NCI-H146 treated with DMSO at 0.1 percent for 48 hours (cell line): ENCODE measurements around the gene HMX1.

Experiments
- DNase-seq: peaks from one replicate; lab custom pipeline; 2025; ENCODE audit not compliant: unreplicated experiment; lab: John Stamatoyannopoulos, UW

The HMX1 gene

DNA sequence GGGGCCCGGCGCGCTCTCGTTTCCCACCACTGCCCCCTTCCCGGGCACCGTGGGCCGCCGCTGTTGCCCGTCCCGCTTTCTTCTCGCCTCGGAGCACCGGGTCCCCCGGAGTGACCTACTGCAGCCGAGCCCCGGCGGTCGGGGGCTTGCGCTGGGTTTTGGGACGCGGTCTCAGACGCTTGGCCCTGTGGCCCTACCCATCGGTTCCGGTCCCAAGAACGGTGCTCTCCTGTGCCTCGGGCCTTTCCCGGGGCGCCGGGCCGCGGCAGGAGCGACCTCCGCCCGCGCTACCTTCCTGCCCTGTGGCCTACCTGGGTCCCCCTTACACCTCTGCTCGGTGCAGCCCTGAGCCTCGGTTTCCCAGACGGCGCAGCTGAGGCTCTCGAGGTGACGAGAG, 21.6 kb upstream of the HMX1 start:
- DNase-seq = no peak

DNA sequence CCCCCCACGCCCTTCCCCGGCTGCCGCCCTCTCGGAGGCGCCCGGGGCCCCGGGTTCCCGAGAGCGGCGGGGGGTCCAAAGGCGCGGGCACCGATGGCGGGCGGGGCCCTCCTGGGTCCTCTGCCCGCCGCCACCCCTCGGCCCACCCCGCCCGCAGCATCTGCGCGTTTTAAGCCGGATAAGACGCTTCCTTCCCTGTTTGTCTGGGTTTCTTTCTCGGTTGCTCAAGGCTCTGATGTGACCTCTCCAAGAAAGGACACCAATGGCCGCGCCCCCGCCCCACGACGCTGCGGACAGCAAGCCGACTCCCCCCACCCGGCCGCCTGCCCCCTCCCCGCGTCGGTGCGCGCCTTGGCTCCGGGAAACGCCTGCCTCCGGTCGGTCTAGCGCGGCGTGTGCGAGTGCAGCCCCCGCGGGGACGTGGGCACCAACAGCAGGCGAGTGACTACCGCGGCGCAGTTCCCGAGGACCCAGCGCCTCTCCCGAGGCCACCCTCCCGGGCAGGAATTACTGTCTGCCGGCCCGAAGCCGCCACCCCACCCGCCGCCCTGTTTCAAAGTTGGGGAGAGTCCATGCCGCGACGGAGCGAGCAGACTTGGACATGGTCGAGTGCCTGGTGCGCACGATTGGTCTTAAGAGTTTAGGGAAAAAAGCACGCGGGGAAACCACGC, 21.1 kb upstream of the HMX1 start:
- no peak for DNase-seq

DNA sequence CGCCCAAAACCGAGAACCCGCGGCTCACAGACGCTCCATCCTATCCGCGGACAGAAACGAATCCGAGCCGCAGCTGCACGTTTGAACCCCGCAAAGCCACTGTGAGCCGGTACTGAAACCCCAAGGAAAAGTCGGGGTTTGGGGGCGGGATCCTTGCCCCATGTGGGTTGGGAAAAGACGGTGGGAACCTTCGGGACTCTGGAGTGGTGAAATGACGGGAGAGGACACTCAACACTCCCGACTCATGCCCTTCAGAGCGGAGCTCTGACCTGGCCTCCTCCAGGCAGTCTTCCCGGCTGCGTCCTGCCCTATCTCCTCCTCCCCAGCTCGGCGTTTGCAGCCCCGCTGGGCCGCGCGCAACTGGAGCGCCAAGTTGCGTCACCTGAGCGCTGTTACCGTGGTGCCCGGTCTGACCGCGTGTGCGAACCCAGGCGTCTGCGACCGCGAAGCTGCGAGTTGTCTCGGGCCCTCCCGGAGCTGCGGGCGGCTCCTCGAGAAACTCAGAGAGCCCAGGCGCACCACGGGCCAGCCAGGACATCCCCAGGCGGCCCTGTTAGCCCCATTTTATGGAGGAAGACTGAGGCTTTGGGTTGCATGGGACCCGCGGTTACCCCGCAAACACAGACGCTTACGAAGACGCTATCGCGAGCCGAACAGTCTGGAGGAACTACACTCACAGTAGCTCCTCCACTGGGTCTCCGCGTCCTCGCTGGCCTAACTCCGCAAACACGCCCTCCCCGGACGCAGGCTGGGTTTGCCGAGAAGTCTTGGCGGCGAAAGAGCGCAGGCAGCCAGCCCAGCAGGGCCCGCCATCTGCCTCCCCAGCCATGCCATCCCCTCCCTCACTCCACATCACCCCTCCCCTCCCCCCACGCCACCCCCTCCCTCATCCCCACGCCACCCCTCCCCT, 20.3 kb upstream of the HMX1 start:
- no peak for DNase-seq

DNA sequence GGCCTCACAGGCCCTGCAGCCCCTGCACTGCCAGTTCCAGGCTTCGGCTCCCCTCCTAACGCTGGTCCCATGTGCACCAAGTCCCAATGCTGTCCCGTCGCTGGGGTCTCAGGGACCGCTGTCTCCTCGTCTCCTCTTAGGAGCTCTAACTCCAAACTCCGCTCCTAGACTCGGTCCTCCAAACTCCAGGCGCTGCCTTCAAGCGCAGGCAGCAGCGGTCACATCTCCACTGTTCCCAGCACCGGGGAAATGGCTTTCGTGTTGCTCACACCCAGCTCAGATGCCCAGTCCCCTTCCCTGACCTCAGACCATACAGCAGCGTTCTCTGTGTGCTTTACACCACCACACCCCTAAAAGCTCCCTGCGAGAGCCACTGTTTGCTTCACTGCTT, 19.6 kb upstream of the HMX1 start:
- no peak for DNase-seq

DNA sequence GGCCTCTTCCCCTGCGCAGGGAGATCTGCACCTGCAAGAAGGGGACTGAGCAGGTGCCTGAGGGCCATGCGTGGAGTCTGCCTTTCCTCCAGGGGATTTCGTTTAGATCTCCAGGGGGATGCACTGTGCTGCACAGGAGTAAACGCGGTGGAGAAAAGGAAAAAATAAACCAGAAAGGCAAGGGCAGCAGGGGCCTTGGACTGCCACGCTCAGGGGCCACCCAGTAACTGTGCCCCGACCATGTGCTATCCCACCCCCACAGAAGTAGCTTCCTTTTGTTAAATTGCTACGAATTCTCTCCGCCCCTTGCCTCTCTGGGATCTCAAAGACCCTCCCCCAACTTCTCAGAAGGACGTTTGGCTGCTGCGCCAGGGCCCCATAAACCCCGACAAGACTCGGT, 17.2 kb upstream of the HMX1 start:
- DNase-seq = no peak

DNA sequence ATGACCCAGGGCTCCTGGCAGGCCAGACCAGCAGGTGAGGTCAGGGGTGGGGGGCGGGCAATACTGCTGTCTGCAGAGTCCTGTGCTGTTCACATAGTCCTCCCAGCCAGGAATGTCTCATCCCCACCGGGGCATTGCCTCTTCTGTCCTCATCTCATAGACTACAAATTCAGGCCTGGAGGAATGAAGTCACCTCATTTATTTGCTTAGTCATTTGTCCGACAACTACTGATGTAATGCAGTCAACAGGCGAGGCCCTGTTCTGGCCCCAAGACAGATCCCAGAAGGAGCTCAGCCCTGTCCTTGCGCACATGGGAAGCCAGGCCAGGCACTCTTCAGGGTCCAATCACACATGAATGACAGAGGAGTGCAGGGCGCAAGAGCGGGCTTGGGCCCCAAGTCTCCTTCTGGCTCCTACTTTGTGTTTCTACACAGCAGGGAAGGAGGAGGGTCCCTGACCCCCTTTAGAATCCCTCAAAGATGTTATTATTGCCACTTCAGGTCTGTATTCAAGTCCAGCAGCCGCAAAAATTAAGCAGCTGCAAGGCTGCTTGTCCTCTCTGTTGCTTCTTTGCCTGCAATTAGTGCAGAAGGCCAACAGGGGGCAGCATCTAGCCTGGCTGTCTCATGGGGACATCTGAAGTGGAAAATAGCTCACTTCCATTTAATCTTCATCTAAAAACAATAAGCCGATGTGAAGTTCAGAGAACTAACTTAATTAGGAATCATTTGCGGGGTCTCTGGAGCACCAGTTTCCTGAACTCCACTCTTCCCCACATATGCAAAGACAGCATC, 15.2 kb upstream of the HMX1 start:
- no peak for DNase-seq

DNA sequence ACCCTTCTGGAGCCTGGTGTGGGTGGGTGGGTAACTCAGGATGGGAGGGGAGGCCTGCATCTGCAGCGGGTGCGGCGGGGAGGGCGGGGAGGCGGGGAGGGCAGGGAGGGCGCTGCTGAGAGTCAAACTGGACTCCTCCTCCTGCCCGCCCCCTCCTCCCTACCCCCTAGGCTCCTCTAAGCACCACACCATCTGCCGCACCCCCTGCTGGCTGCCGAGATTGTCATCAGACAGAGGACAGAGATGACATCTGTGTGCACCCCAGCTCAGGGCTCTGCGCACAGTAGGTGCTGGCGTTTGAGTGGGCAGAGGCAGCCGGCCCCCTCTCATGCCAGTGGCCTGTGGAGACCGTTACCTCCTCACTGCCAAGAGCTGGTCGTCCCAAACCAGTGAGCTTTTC, 10.6 kb upstream of the HMX1 start:
- no peak for DNase-seq

DNA sequence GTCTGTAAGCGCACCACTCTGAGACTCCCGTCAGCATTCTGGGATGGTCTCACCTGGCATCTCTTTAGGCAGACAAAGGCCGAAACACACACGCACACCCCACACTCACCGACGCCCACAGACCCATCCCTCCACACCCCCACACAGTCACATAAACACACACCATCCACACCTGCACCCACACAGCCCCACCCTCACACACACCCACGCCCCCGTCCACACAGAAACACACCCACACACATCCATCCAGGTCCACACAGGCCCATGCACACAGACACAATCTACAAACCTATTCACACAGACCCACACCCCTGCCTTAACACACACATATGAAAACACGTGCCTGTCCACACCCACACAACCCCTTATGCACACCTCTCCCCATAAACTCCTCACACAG, 9.2 kb upstream of the HMX1 start:
- DNase-seq = no peak

DNA sequence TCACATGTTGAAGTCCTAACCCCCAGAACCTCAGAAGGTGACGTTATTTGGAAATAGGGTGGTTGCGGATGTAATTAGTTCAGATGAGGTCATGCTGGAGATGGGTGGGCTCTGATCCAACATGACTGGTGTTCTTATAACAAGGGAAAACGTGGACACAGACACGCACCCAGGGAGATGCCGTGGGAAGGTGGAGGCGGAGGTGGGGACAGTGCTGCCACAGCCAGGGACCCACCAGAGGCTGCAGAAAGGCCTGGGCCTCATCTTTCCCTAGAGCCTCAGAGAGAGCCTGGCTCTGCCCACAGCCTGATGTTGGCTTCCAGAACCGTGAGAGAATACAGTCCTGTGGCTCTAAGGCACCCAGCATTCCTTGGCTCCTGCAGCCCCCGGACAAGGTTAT, 7.9 kb upstream of the HMX1 start:
- no peak for DNase-seq

DNA sequence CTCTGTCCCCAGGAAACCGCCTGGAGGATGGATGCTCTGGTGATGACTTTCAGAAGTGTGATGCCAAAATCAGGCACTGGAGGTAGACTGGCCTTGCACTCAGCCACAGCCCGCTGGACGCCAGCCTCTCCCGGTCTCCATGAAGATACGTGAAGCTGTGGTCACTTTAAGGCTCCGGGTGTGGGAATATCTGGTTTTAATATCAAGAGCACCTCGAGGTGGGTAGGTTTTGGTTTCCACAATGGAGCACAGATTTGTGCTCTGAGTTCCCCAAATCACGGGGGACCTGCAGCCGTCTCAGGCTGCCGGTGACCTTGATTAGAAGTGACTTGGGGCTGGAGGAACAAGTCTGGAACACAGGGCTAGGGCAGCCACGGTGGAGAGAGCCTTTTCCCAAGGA, 6.8 kb upstream of the HMX1 start:
- no peak for DNase-seq

DNA sequence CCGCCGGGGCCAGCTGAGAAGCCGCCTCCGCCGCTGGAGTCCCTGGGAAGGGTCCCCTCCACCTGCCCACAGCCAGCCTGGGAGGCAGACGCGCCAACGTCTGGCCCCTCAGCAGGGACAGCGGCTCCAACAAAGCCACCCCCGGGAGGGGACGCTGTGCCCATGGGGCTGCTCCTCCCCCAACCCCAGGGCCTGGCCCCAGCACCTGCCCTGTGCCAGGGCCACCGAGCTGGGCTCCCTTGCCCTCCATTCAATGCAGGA, 6.1 kb upstream of the HMX1 start:
- DNase-seq = no peak

DNA sequence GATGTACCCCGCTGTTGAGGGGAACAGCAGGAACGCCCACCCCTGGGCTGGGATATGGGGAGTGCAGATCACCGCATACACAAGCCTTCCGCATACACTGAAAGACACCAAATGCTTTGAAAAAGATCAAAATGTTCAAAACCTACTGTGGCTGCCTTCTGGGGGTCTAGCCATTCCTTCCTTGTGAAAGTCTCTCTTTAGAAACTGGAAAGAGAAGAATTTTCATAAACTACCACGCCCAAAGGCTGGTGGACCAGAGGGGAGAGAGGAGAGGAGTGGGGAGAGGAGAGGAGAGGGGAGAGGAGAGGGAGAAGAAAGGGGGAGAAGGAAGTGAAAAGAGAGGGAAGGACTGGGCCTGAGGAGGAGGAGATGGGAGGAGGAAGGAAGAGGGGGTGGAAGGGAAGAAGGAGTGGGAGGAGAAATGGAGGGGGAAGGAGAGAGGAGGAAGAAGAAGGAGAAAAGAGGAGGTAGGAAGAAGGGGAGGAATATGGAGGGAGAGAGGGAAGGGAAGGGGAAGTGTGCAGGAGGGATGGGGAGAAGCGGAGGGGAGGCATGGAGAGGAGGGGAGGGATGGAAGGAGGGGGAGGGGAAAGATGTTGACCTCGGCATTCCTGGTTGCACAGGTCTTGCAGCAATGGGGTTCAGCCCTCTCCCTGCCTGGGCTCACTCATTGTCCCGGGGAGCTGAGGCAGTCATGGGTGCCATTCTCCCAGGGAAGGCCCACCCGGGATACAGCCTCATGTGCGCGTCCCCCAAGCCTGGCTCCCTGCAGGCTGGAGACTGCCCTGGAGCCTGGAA, 5.5 kb upstream of the HMX1 start:
- no peak for DNase-seq

DNA sequence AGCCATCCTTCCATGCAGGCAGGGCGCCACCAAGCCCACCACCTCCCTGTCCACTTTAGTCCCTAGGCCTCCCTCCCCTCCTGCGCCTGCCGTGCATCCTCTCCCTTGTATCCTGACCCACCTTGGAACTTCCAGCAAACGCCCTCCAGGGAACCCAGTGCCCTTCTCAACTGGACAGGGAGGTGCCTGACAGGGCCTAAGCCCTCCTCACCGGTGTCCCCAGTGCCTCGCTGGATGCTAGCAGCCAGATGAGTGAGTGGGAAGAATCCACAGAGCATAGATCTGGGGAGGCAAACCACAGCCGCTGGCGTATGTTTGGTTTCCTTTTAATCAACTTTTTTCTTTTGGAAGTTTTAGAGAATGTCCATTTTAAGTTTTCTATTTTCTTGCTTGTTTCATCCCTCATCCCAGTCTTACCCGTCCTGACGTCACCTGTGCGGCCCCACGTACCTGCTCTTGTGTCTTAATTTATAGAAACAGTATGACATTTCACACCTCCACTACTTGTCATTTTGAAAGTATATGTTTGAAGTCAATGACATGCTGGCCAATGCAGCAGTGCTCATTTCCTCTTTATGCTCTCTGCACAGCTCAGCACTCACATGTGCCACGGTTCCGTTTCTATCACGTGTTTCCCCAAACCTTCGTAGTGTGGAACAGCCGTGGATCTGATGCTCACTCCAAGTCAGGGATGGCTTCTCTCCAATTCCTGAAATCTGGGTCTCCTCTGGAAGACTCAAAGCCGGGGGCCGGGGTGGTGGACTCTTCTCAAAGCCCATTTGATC, 3.4 kb upstream of the HMX1 start:
- no peak for DNase-seq

DNA sequence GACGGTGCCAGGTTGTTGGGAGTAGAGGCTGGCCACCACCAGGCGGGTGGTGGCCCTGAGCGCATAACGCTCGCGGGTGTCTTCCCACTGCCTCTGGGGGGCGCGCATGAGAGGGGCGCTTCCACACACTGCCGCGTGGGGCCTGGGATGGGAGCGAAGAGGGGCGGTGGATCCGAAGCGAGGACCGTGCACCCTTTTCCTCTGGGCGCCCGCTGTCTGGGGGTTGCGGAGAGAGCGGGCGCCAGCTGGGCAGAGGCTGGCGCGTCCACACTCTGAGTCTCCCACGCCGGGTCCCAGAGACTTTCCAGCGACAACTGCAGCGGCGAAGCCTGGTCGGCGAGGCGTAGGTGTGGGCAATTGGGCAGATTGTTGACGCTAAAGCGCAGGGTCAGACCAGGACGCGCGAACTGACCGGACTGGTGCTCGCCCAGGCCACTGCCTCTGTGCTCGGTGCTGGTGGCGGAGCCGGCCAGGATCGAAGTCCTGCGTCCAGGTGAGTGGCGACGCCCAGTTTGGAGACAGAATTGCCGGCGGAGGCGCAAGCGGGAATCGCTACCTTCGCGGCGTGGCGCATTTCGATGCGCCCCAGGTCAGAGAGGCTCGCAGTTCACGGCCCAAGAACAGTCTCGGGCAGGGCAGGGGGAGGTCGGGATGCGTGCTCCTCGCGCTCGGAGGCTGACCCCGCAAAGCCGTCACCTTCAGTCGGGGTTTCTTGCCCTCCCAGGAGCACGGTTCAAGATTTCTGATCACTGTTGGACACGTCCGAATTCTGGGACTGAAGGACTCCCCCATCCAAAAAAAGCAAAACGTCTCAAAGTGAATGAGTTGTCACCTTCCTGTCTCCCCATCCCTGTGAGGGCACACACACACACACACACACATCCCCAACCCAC, 2.6 kb upstream of the HMX1 start:
- no peak for DNase-seq

DNA sequence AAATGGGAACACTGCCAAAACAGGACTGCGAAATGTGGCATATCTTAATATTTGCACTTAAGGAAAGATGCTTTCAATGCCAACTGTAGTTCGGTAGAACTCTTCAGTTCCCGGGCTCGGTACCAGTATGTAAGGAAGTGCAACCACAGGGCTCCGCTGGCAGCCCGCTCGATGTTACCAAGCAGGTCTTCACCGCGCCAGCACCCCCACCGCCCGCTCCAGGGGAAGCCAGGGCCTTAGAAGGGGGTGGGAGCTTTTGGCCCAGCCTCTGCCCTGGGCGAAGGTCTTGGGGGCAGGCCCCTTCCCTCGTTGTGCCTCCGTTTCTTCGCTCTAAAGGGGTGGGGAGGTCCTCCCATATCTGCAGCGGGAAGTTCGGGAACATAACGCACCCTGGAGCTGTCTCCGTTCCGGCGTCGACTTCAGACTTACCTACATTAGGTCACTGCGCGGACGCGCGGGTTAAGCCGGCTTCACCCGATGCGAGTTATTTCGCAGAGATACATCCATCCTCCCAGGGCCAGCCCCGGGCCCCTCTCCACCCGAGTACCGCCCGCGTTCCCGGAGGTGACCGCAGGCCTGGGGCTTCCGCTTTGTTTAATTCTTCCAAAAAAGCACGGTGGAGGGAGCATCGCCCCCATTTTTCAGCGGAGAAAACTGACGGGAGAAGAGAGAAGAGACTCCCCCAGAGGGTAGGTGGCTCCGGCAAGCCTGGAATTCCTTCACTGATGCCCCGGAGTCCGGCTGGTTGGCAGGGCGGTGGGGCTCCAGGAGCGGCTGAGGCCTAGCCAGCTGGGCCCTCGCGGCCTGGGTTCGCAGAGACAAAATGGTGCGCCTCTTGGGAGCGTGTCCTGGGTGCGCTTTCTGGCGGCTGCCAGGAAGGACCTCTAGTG, 1.0 kb upstream of the HMX1 start:
- DNase-seq = no peak

DNA sequence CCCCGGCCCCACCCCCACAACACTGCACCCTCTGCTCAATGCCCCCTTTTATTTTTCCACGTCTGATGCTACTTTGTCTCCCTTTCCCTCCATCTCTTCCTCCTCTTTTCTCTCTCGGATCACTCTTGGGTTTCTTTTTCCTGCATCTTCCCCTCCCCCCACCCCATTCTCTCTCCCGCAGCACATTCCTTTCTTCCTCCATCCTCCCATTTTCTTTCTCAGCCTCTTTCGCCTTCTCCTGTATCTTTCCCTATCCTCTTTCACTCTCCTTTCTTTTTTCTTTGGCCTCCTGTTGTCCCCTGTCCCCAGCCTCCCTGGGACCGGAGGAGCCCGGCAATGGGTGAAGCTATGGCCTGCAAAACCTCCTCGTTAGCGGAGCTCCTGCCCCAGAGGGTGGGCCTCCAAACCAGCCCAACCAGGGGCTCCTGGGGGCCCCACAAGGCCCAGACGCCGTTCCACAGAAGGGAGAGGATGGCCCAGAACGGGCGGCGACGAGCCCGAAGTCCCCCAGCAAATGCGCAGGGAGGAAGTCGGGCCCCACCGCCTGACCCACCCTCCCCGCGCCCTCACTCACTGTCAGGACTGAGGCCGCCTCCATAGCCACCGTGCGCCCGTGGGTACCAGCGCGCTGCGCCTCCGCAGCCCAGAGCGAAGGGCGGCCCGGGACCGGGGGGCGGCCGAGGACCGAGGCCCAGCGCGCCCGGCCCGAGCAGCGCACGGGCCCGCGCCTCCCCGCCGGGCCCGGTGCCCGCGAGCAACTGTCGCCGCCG, 807 bp downstream of the HMX1 start:
- no peak for DNase-seq

DNA sequence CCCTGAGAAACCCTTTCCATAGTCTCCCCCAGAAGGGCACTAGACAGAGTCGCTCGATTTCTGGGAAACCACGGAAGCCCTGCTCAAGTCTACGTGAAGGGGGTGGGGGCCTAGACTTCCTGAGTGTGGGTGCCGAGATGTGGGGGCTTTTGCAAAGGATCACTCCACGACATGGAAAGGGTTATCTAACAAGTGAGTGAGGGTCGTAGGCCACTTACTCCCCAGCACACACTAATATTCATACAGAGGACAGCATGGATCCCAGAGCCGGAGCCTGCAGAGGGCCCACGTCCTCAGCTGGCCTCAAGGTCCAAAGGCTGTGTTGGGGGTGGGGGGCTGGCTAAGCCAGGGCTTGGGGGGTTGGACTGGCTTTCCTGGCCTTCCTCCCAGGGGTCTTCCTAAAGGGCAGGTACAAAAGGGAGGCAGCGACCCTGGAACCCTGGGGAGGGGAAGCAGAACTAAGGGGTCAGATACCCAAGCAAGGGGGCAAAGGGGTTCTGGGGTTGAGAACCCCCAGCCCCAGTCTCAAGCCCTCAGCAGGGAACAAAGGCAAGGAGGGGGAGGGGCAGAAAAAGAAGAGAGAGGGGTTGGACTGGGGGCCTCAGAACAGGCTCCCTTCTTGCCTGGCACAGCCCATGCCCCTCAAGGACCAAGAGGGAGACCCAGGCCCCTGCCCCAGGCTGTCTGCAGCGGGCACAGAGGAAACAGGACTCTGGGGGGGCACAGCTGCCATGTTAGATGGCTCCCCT, 1.6 kb downstream of the HMX1 start:
- DNase-seq = no peak
